Nephron progenitor cell (in vitro differentiated cells): ENCODE data around the gene FEN1.

ENCODE experiments used
- DNase-seq: peaks from one replicate; pipeline ENCODE4 v3.0.0; 2021
- H3K27ac Mint-ChIP-seq: 2 replicates; pipeline ENCODE4 v1.8.0; 2021; ENCODE audit warnings: mild to moderate bottlenecking, moderate library complexity, mixed read lengths
- H3K27me3 Mint-ChIP-seq: 2 replicates; pipeline ENCODE4 v1.8.0; 2021; ENCODE audit warnings: mild to moderate bottlenecking, low read depth, mixed read lengths; ENCODE audit not compliant: poor library complexity
- H3K36me3 Mint-ChIP-seq: 2 replicates; pipeline ENCODE4 v1.8.0; 2021; ENCODE audit warnings: low read depth, mixed read lengths
- H3K4me1 Mint-ChIP-seq: 2 replicates; pipeline ENCODE4 v1.8.0; 2021; ENCODE audit warnings: mixed read lengths
- H3K4me3 Mint-ChIP-seq: 2 replicates; pipeline ENCODE4 v1.8.0; 2021; ENCODE audit warnings: mild to moderate bottlenecking, moderate library complexity, mixed read lengths
- H3K9me3 Mint-ChIP-seq: 2 replicates; pipeline ENCODE4 v1.8.0; 2021; ENCODE audit warnings: mild to moderate bottlenecking, moderate library complexity, mixed read lengths
- CTCF ChIP-seq: fragments of 200-600 bp; sonication (generic); IDR thresholded peaks from 2 replicates; pipeline ENCODE4 v1.5.0; 2021; ENCODE audit warnings: antibody characterized with exemption

Gene FEN1

GRCh38 chr11:61746442-61747191 is 46.1 kb upstream of the FEN1 start:
- DNase-seq: no peak
- no peak overlapping the region for H3K4me3 Mint-ChIP-seq
- H3K4me1 Mint-ChIP-seq: peaks cover 45% of the 10 kb centered on the region
- peaks cover 7% of the 10 kb centered on the region for H3K36me3 Mint-ChIP-seq
- TF ChIP-seq CTCF: no peak
- no peaks in the 10 kb centered on the region for H3K9me3 Mint-ChIP-seq
- no peak overlapping the region for H3K27ac Mint-ChIP-seq
- H3K27me3 Mint-ChIP-seq: peaks cover 10% of the 10 kb centered on the region

GRCh38 chr11:61747192-61747966 is 45.3 kb upstream of the FEN1 start:
- peak; percentile 90 for DNase-seq
- H3K27ac Mint-ChIP-seq: no peak overlapping the region
- H3K9me3 Mint-ChIP-seq: no peaks in the 10 kb centered on the region
- H3K4me3 Mint-ChIP-seq: no peak overlapping the region
- no peaks in the 10 kb centered on the region for H3K36me3 Mint-ChIP-seq
- peaks cover 16% of the 10 kb centered on the region for H3K27me3 Mint-ChIP-seq
- H3K4me1 Mint-ChIP-seq: peaks cover 45% of the 10 kb centered on the region
- TF ChIP-seq CTCF: peak; percentile 88

GRCh38 chr11:61747967-61748285 is 44.8 kb upstream of the FEN1 start:
- H3K4me1 Mint-ChIP-seq: peaks cover 46% of the 10 kb centered on the region
- H3K27ac Mint-ChIP-seq: no peak overlapping the region
- H3K27me3 Mint-ChIP-seq: peaks cover 18% of the 10 kb centered on the region
- no peak for DNase-seq
- no peaks in the 10 kb centered on the region for H3K36me3 Mint-ChIP-seq
- no peak overlapping the region for H3K4me3 Mint-ChIP-seq
- no peaks in the 10 kb centered on the region for H3K9me3 Mint-ChIP-seq
- no peak for TF ChIP-seq CTCF

- TF ChIP-seq CTCF: no peak
- Mint-ChIP-seq H3K27me3 (peaks cover 32% of the 10 kb centered on the region), H3K4me1 (peaks cover 64% of the 10 kb centered on the region), H3K4me3 (peak overlapping the region; percentile 32), H3K9me3 (no peaks in the 10 kb centered on the region), H3K36me3 (no peaks in the 10 kb centered on the region), H3K27ac (no peak overlapping the region)
- peak; percentile 60 for DNase-seq
These were observed 43.0 kb upstream of the FEN1 start for GRCh38 chr11:61749591-61750217.

GRCh38 chr11:61750631-61751273 is 42.0 kb upstream of the FEN1 start:
- no peak for DNase-seq
- Mint-ChIP-seq H3K9me3 (no peaks in the 10 kb centered on the region), H3K4me3 (peak overlapping the region; percentile 62), H3K4me1 (peaks cover 70% of the 10 kb centered on the region), H3K36me3 (no peaks in the 10 kb centered on the region), H3K27me3 (peaks cover 32% of the 10 kb centered on the region), H3K27ac (peak overlapping the region; percentile 7)
- no peak for TF ChIP-seq CTCF
